A673 (cell line): ENCODE results near the gene EFCAB14. TPM values are rescaled to one million over a fixed set of nuclear protein-coding genes. Genes with fewer than 3 reads are reported as not detected.
"Not testable (repeated sequence)": the region's sequence is repeated elsewhere in the genome, so short reads cannot be mapped to it uniquely, and the experiment has no call there.

ENCODE experiments used
- BruUV-seq: library from RNA; stranded (reverse); fragments of 400-500 nt; replicated peaks from 2 replicates; lab custom pipeline; 2021; lab: Mats Ljungman, UMichigan
- CTCF ChIA-PET: fragments of 300-600 bp; sonication (Branson Sonifier 250); formaldehyde crosslinking; loops from one replicate; lab custom pipeline; 2022; ENCODE audit warnings: antibody characterized with exemption; lab: Charles Lee
- POLR2A ChIA-PET: fragments of 300-600 bp; sonication (Branson Sonifier 250); formaldehyde crosslinking; loops from one replicate; lab custom pipeline; 2022; ENCODE audit warnings: antibody characterized with exemption; ENCODE audit not compliant: low non-redundant PET; lab: Charles Lee
- DNase-seq: peaks from one replicate; pipeline ENCODE4 v3.0.0-alpha.2; 2015; ENCODE audit warnings: low spot score
- H3K27ac ChIP-seq: fragments of 200-600 bp; sonication (generic); 2 replicates; pipeline ENCODE4 v1.5.1; 2016; ENCODE audit warnings: mixed run types, low read depth, mild to moderate bottlenecking, mixed read lengths, antibody characterized with exemption, low read length; ENCODE audit not compliant: poor library complexity, severe bottlenecking
- H3K27me3 ChIP-seq: fragments of 200-600 bp; sonication (generic); replicated peaks from 2 replicates; pipeline ENCODE4 v1.6.1; 2017; ENCODE audit warnings: mixed run types, low read depth, mild to moderate bottlenecking, mixed read lengths, antibody characterized with exemption, low read length; ENCODE audit not compliant: insufficient read depth, poor library complexity
- H3K36me3 ChIP-seq: fragments of 200-600 bp; sonication (generic); 2 replicates; pipeline ENCODE4 v1.6.1; 2016; ENCODE audit warnings: mixed run types, mild to moderate bottlenecking, mixed read lengths, antibody characterized with exemption, low read length; ENCODE audit not compliant: insufficient read depth, poor library complexity, severe bottlenecking
- H3K4me1 ChIP-seq: fragments of 200-600 bp; sonication (generic); 2 replicates; pipeline ENCODE4 v1.6.1; 2017; ENCODE audit warnings: mixed run types, mild to moderate bottlenecking, mixed read lengths, antibody characterized with exemption, low read length; ENCODE audit not compliant: insufficient read depth, poor library complexity, severe bottlenecking
- H3K4me3 ChIP-seq: fragments of 200-600 bp; sonication (generic); 2 replicates; pipeline ENCODE4 v1.5.1; 2016; ENCODE audit warnings: low read depth, mixed run types, mild to moderate bottlenecking, mixed read lengths, low read length; ENCODE audit not compliant: poor library complexity, severe bottlenecking
- H3K9me3 ChIP-seq: fragments of 200-600 bp; sonication (generic); 2 replicates; pipeline ENCODE4 v1.6.1; 2016; ENCODE audit warnings: mixed run types, low read depth, mild to moderate bottlenecking, mixed read lengths, antibody characterized with exemption, low read length; ENCODE audit not compliant: poor library complexity, severe bottlenecking
- EZH2 ChIP-seq: fragments of 200-600 bp; sonication (generic); IDR thresholded peaks from 2 replicates; pipeline ENCODE4 v1.6.1; 2017; ENCODE audit warnings: borderline replicate concordance, low read depth, mild to moderate bottlenecking, mixed read lengths, antibody characterized with exemption, low read length; ENCODE audit not compliant: poor library complexity, severe bottlenecking
- intact Hi-C: fragments of 100-400 bp; cut with micrococcal nuclease; formaldehyde crosslinking; loops from one replicate; pipeline ENCODE4 v1.10.0; 2022; ENCODE audit not compliant: unreplicated experiment
- total RNA-seq: library from RNA; stranded (reverse); gene quantifications from 2 replicates; pipeline ENCODE4 v1.2.3, GENCODE V29; 2021
- TF ChIP-seq, protein P1 (sequence below): fragments of 300-800, 200-600 bp; sonication (generic); conservative IDR thresholded peaks from 2 replicates; pipeline ENCODE4 v1.5.1; 2017; ENCODE audit warnings: low read depth, mild to moderate bottlenecking, antibody characterized with exemption, low read length, moderate library complexity, mixed read lengths

Gene EFCAB14
- total RNA-seq, 1 experiment from 2014 or later = 39.8 TPM

DNA sequence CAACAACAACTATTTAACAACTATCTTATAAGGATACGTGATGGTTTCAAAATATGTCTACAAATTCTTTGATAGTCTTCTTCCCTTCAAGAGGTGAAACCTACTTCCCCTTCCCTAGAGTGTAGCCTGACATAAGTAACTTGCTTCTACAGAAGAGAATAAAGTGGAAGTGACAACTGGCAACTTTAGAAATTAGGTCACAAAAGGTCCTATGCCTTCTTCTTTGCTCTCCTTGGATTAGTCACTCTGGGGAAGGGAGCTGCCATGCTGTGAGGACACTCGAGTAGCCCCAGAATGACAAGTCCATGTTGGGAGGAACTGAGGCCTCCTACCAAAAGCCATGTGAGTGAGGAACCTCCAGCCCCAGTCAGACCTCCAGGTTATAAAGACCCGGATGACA lies 19.2 kb downstream of the EFCAB14 start:
- no TSS peak for BruUV-seq
- no peak overlapping the region for H3K4me3 ChIP-seq
- intact Hi-C loops = no loop called here
- DNase-seq = no peak
- no peaks in the 10 kb centered on the region for H3K9me3 ChIP-seq
- TF ChIP-seq, protein P1, sequence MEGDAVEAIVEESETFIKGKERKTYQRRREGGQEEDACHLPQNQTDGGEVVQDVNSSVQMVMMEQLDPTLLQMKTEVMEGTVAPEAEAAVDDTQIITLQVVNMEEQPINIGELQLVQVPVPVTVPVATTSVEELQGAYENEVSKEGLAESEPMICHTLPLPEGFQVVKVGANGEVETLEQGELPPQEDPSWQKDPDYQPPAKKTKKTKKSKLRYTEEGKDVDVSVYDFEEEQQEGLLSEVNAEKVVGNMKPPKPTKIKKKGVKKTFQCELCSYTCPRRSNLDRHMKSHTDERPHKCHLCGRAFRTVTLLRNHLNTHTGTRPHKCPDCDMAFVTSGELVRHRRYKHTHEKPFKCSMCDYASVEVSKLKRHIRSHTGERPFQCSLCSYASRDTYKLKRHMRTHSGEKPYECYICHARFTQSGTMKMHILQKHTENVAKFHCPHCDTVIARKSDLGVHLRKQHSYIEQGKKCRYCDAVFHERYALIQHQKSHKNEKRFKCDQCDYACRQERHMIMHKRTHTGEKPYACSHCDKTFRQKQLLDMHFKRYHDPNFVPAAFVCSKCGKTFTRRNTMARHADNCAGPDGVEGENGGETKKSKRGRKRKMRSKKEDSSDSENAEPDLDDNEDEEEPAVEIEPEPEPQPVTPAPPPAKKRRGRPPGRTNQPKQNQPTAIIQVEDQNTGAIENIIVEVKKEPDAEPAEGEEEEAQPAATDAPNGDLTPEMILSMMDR = no peak
- no peak for TF ChIP-seq EZH2
- ChIA-PET CTCF (no interaction called here), POLR2A (no interaction called here)
- H3K36me3 ChIP-seq = peaks cover 29% of the 10 kb centered on the region
- no peaks in the 10 kb centered on the region for H3K27me3 ChIP-seq
- H3K4me1 ChIP-seq = no peaks in the 10 kb centered on the region
- no peak overlapping the region for H3K27ac ChIP-seq

DNA sequence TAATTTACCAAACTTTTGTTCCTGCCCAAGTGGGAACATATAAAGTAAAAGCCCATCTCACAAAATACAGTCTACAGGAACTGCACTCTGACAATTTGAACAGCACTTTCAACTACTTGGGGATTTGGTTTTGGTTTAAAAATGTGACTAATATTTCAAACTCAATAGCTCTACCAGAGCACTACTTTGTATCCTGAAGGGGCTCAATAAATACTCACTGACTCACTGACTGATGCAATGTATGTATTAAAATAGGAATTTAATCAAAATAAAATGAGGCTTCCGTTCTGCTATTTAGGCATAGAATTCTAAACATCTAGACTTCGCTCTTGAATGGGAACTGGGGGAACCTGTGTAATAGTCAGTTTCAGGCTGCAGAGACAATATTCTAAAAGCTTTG lies 21.9 kb downstream of the EFCAB14 start:
- no peak overlapping the region for H3K27ac ChIP-seq
- no TSS peak for BruUV-seq
- intact Hi-C loops = no loop called here

DNA sequence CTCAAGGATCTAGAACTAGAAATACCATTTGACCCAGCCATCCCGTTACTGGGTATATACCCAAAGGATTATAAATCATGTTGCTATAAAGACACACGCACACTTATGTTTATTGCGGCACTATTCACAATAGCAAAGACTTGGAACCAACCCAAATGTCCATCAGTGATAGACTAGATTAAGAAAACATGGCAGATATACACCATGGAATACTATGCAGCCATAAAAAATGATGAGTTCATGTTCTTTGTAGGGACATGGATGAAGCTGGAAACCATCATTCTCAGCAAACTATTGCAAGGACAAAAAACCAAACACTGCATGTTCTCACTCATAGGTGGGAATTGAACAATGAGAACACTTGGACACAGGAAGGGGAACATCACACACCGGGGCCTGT lies 24.2 kb downstream of the EFCAB14 start:
- BruUV-seq, H3K4me3 ChIP-seq, H3K27ac ChIP-seq, POLR2A ChIA-PET, H3K27me3 ChIP-seq, DNase-seq, CTCF ChIA-PET, intact Hi-C loops, H3K9me3 ChIP-seq: not testable (repeated sequence)
- Histone ChIP-seq H3K36me3 (peaks cover 24% of the 10 kb centered on the region), H3K4me1 (peaks cover 36% of the 10 kb centered on the region)

More for the DNA sequence above, 21.9 kb downstream of the EFCAB14 start:
- Histone ChIP-seq H3K27me3 (no peaks in the 10 kb centered on the region), H3K9me3 (no peaks in the 10 kb centered on the region), H3K4me1 (peaks cover 14% of the 10 kb centered on the region), H3K36me3 (peaks cover 16% of the 10 kb centered on the region), H3K4me3 (no peak overlapping the region)
- DNase-seq = no peak
- CTCF ChIA-PET = no interaction called here
- POLR2A ChIA-PET = no interaction called here
- TF ChIP-seq EZH2 = no peak
- TF ChIP-seq, protein P1 = no peak
